ENCODE results near the gene SHQ1. TPM values are rescaled to one million over a fixed set of nuclear protein-coding genes. Genes with fewer than 3 reads are reported as not detected.

Gene SHQ1
- total and polyA plus RNA-seq, 9 of the 15 experiments (the other 6 are each of a cell fraction or from before 2014, with no cell fraction given) = 9.2 to 25.0 (median 14.1) TPM

GRCh38 chr3:72836416-72836815 is 11.8 kb downstream of the SHQ1 start:
- no peak overlapping the region for H2AFZ ChIP-seq (ENCODE audit: low read depth, low read length)
- no peak overlapping the region for H3K4me2 ChIP-seq (ENCODE audit: insufficient read depth, low read length)
- DNase-seq (ENCODE audit: extremely low read depth in 1 of 4, low spot score in 3 of 4) (no peak), ATAC-seq (no peak), FAIRE-seq (no peak)
- H3K9ac ChIP-seq (ENCODE audit: insufficient read depth in 1 of 2, low read depth in 2 of 2, low read length in 2 of 2) = no peak overlapping the region
- no peaks in the 10 kb centered on the region for H3K27me3 ChIP-seq (ENCODE audit: control insufficient read depth in 2 of 2, insufficient read depth in 2 of 2, low read length in 2 of 2)
- CTCF ChIA-PET (ENCODE audit: low intra/inter-chr PET ratio) = no interaction called here
- no peaks in the 10 kb centered on the region for H3K9me3 ChIP-seq (replicated peaks; ENCODE audit: control insufficient read depth, insufficient read depth, low read depth, low read length)
- no peak overlapping the region for H3K27ac ChIP-seq (ENCODE audit: extremely low read depth, low read depth, low read length)
- peaks cover 57% of the 10 kb centered on the region; the same call in 2 of the 3 replicates for H3K36me3 ChIP-seq (ENCODE audit: control insufficient read depth, insufficient read depth, low read length)
- no peak overlapping the region for H3K4me3 ChIP-seq
- H3K79me2 ChIP-seq (ENCODE audit: control insufficient read depth, insufficient read depth, low read length) = no peaks in the 10 kb centered on the region
- in situ Hi-C loops (cut with MboI) (no loop called here), intact Hi-C loops (cut with micrococcal nuclease) (no loop called here)
- H3K4me1 ChIP-seq (replicated peaks in 1 of 2; ENCODE audit: control insufficient read depth in 2 of 2, insufficient read depth in 2 of 2, low read length in 2 of 2) = peaks cover 0 to 7% of the 10 kb centered on the region in 2 experiments; a peak in 2 of 5 replicates
- H3K9me1 ChIP-seq (ENCODE audit: control insufficient read depth, insufficient read depth, low read length) = peaks cover 3% of the 10 kb centered on the region
- 100% methylated on average over 1 of the region's 3 CpGs for WGBS (ENCODE audit: insufficient coverage, low coverage, missing lambda C conversion rate)
- no peaks in the 10 kb centered on the region for H4K20me1 ChIP-seq (replicated peaks; ENCODE audit: control insufficient read depth, insufficient read depth, low read length)
- no TSS peak for BruUV-seq (replicated peaks)
- POLR2A ChIA-PET = no interaction called here
- TF ChIP-seq GATA2 (CRISPR knock-in tag; IDR thresholded peaks at IDR 0.05) = no peak
- TF ChIP-seq ASH1L (IDR thresholded peaks at IDR 0.05; ENCODE audit: borderline replicate concordance, low read depth, partially characterized antibody) = no peak
- TF ChIP-seq ZNF431 (CRISPR knock-in tag; IDR thresholded peaks at IDR 0.05) = no peak
- TF ChIP-seq ELK1 (CRISPR knock-in tag; IDR thresholded peaks at IDR 0.05) = no peak
- no peak for TF ChIP-seq MAZ (CRISPR knock-in tag; conservative IDR thresholded peaks at IDR 0.05 in 1 of 2, IDR thresholded peaks at IDR 0.05 in 1 of 2)
- no peak for TF ChIP-seq ZBTB1 (CRISPR knock-in tag; IDR thresholded peaks at IDR 0.05; ENCODE audit: borderline replicate concordance, low read depth)
- no peak for TF ChIP-seq ZNF699 (CRISPR knock-in tag; IDR thresholded peaks at IDR 0.05; ENCODE audit: insufficient replicate concordance)
- TF ChIP-seq ZNF140 (CRISPR knock-in tag; IDR thresholded peaks at IDR 0.05) = no peak
- no peak for TF ChIP-seq BRD9 (IDR thresholded peaks at IDR 0.05; ENCODE audit: low read depth, partially characterized antibody)
- no peak for TF ChIP-seq SIRT6 (IDR thresholded peaks at IDR 0.05; ENCODE audit: low read depth, low read length)
- no peak for TF ChIP-seq ZNF518B (CRISPR knock-in tag; IDR thresholded peaks at IDR 0.05)
- no peak for TF ChIP-seq PRDM10 (IDR thresholded peaks at IDR 0.05; ENCODE audit: partially characterized antibody)
- no peak for TF ChIP-seq POLR3G (IDR thresholded peaks at IDR 0.05; ENCODE audit: extremely low read depth, insufficient read length, insufficient replicate concordance)
